ENCODE data around the gene CGB8.
"Not testable (repeated sequence)": the region's sequence is repeated elsewhere in the genome, so short reads cannot be mapped to it uniquely, and the experiment has no call there.

GRCh38 chr19:49038557-49039276, 10.2 kb downstream of the CGB8 start:
- not testable (repeated sequence) for TF ChIP-seq NFIC (IDR thresholded peaks at IDR 0.05); RAD21 (IDR thresholded peaks at IDR 0.05; ENCODE audit: low read depth); CEBPB (IDR thresholded peaks at IDR 0.05); TAF1 (IDR thresholded peaks at IDR 0.05; ENCODE audit: low read depth); EGR1 (IDR thresholded peaks at IDR 0.05); MAX (IDR thresholded peaks at IDR 0.05); CREB1 (IDR thresholded peaks at IDR 0.05; ENCODE audit: low read depth); REST (IDR thresholded peaks at IDR 0.05; ENCODE audit: low read depth); FOXM1 (IDR thresholded peaks at IDR 0.05; ENCODE audit: borderline replicate concordance, low read depth)
- peak; percentile 53; the same call in 1 of the 2 replicates for TF ChIP-seq EP300 (IDR thresholded peaks at IDR 0.05; ENCODE audit: borderline replicate concordance)
- 0 out of 2 replicates have a peak, but pooled peaks have one; percentile 31 for TF ChIP-seq TEAD4 (IDR thresholded peaks at IDR 0.05)
- TF ChIP-seq TCF12 (IDR thresholded peaks at IDR 0.05; ENCODE audit: low read depth): peak; percentile 22; the same call in 1 of the 2 replicates
- peak; percentile 50; the same call in 1 of the 2 replicates for TF ChIP-seq ZBTB7A (IDR thresholded peaks at IDR 0.05; ENCODE audit: low read depth)

Data from Ishikawa (cell line).